HG02870 (cell line): ENCODE results near the gene HOOK1.
"Not testable (repeated sequence)": the region's sequence is repeated elsewhere in the genome, so short reads cannot be mapped to it uniquely, and the experiment has no call there.

Source experiments
- ATAC-seq: cut with Tn5 transposase; IDR thresholded peaks from one replicate; pipeline ENCODE4 v1.9.1; 2021; ENCODE audit warnings: mild to moderate bottlenecking, moderate library complexity; ENCODE audit not compliant: unreplicated experiment

The HOOK1 gene

DNA sequence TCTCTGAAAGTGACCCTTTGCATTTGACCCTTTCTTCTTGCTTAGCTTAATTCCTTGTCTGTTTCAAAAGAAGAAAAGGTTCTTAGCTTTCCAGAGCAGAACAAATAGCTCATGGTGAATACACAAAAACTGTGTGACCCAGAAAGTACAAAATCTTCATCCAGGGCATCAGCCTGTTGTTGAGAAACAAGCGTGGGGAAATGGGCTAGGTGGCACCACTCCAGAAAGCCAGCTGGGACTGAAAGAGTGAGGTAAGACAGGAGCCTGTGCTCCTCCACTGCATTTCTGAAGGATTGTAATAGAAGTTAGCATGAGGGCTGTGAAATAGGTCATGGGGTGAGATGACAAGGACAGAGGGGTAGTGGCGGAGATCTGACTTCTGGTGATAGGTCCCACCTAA, 66.0 kb downstream of the HOOK1 start:
- no peak for ATAC-seq

- ATAC-seq, result no peak
Measured at GRCh38 chr1:59885160-59885832, 70.5 kb downstream of the HOOK1 start.

DNA sequence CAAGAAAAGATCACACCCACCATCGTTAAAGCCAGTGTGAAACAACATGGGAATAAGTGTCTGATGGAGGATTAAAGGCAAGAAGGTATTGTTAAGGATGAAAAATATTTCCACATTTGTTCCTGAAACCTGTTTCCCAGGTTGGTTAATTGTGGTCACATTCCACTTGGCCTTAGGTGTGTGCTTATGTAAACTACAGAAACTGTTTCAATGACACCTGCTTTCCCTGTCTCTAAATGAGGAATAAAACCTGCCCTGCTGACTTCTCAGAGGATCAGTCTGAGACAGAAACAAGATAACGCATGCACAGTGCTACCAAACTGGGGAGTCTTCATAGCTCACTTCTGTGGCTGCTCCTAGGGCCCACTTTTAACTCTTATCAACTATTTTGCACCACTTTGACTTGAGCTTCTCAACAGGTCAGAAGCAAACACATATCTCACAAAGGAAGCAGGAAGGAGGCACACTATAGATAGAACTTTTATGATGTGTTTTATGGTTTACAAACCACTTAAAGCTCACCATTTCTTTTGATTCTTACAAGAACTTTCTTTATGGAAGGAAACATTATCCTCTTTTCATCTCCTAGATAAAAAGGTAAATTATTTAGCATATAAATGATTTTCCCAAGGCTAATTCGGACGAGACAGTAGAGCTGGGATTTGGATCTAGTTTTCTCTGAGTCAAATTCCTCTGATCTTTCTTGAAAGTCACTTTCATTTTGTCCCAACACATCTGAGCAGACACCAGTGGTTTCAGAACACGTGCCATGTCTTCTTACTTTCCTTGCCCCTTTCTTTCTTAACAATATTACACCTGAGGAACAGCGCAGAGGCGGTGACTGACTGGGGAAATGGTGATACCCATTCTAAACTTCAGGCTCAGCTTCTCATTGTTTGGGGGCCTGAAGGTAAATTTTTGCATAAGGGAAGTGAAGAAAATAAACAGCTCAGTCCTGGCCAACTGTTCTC, 78.4 kb downstream of the HOOK1 start:
- no peak for ATAC-seq

DNA sequence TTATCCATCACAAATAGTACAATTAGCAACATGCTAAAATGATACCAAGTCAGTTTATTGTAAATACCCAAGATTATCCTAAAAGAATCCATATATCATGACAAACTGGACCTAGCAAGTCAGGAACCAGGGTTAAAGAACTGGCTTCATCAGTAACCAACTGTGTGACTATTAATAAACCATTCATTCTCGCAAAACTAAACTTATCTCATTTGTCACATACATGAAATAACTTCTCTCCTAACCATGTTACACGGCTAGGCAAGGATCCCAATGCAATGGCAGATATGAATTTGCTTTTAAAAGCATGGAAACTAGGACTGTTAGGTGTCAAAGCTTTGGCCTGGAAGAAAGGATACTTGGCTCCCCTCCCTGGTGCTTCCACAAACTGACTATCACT, 82.4 kb downstream of the HOOK1 start:
- ATAC-seq, result no peak

- no peak for ATAC-seq
Measured at GRCh38 chr1:59898927-59899326, 84.2 kb downstream of the HOOK1 start.

GRCh38 chr1:59900640-59901039, 85.9 kb downstream of the HOOK1 start:
- ATAC-seq, result no peak

DNA sequence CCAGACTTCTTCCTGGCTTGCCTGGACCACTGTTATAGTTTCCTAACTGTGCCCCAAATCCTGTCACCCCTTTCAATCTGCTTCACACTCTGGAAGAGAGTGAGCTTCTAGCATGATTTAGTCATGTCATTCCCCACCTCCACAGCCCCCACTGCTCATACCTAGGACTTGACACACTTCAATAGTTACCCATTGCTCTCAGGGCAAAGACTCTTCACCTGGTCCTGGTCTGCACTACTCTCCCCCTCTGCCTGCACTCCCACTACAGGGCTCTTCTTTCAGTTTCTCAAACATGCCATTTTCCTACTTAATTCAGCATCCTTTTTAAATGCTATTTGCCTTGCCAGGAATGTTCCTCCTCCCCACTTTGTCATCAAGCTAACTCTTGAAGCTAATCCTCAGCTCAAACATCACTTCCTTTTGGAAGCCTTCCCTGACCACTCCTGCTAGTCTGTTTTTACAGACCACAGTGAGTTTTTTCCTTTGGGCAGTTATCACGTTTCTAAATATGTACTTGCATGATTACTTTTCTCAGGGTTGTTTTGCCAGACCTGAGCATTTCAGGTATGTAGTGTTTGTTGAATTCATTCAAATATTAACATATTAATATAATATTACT, 87.1 kb downstream of the HOOK1 start:
- ATAC-seq, result no peak

DNA sequence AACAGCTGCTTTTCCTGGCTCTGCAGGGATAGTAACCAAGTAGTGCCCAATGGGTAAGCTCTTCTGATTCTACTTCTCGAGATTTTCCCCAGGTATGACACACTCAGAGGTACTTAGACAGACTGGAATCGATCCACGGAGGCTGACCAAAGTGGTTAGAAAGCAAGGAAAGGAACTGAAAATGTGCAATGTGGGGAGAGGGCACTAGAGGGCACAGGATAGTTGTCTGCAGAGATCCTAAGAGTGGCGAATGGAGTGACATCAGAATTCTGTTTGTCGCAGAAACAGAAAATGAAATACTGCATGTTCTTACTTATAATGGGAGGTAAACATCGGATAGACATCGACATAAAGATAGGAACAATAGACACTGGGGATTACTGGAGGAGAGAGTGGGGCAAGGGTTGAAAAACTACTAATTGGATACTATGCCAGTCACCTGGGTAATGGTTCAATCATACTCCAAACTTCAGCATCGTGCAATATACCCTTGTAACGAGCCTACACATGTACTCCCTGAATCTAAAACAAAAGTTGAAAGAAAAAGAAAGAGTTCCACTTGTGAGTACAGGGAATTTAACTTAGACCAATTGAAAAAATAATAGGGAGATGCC, 88.5 kb downstream of the HOOK1 start:
- ATAC-seq, result no peak

- ATAC-seq, result no peak
Measured at GRCh38 chr1:59906931-59907330, 92.2 kb downstream of the HOOK1 start.

DNA sequence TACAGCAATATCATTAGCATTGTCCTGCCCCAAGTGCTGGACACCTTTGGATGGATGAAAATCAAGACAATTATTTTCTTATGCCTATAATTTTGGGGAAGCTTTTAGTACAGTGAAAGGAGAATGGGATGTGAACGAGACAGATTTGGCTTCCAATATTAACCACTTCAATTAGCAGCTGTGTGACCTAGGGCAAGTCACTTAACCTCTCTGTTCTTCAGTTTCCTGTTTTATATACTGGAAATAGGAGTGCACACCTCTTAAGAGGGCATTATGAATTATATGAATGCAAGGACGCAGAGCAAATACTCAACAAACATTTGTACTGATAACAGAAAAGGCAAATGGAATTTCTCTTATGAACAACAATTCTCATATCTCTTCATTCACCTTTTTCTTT, 93.3 kb downstream of the HOOK1 start:
- ATAC-seq, result no peak

- ATAC-seq, result no peak
Measured at GRCh38 chr1:59908682-59909081, 93.9 kb downstream of the HOOK1 start.

DNA sequence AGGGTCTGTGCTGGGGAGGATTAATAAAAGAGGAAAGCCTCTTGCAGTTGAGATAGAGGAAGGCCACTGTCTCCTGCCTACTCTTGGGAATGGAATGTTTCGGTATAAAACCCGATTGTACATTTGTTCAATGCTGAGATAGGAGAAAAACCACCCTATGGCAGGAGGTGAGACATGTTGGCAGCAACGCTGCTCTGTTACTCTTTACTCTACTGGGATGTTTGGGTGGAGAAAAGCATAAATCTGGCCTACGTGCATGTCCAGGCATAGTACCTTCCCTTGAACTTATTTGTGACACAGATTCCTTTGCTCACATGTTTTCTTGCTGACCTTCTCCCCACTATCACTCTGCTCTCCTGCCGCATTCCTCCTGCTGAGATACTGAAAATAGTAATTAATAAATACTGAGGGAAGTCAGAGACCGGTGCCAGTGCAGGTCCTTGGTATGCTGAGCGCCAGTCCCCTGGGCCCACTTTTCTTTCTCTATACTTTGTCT, 100.1 kb downstream of the HOOK1 start:
- ATAC-seq, result not testable (repeated sequence)

DNA sequence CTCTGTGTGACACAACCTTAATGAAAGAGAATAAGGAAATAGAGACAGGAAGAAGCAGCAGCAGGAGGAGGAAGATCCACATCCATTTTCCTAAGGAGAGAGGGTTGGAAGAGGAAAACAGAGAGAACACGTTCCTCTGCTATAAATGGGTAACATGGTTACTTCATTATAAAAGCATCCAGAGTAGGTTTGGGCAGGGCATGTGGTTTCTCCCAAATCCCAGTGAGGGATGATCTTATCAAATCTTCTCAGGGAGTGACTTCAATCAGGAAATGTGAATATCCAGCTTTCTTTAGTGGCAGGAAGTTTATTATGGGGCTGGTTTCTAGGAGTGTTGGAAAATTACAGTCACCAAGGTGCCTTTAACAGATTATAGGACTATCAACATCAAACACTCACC, 100.8 kb downstream of the HOOK1 start:
- no peak for ATAC-seq

GRCh38 chr1:59917026-59917784, 102.5 kb downstream of the HOOK1 start:
- no peak for ATAC-seq

DNA sequence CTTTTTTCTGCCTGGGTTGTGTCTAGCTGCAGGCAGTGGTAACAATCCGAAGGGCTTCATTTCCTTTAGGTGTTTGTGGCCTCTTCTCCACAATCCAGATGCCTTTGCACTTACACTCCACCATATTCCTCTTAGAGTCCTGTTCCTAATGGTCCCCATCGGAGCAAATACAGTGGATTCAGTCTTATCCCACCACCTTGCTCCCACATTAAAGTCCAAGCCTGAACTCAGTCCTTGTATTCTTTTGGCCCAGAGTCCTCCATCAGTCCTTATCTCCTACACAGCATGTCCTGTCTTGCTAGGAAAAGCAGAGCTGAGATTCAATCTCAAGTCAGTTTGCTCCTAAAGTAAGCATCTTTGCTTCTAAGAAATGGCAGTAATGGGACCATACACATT, 103.0 kb downstream of the HOOK1 start:
- no peak for ATAC-seq

DNA sequence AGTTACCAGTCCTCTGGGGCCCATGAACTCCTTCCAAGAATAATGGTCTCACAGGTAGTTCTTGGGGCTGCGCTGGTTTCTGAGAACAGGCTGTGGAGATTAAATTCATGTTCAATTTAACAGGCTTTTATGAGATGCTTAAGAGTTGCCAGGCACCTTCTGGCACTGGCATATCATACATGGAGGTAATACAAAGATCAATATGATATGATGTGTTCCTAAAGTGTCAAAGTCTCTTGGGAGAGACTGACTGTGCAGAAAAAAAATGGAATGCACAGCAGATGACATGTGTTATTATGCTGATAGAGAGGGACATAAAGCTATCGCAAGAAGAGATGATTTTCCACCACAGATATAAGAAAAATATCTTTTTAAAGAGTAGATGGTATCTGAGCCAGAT, 105.0 kb downstream of the HOOK1 start:
- ATAC-seq, result no peak

- not testable (repeated sequence) for ATAC-seq
Measured at GRCh38 chr1:59921258-59921899, 106.6 kb downstream of the HOOK1 start.

DNA sequence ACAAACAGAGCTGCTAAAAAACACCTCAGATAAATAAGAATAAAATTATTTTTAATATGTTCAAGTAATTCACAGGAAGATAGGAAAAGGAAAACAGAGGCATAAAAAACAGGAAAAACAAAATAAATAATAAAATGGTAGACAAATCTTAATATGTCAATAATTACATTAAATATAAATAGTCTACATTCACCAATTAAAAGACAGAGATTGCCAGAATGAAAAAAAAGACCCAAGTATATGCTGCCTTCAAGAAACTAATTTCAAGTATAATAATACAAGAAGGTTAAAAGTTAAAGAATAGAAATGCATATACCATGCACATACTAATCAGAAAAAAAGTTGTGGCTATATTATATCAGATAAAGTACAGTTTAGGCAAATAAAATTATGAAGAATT, 109.9 kb downstream of the HOOK1 start:
- no peak for ATAC-seq
